GM12878 (cell line): ENCODE data around the gene TNRC6C. TPM values are rescaled to one million over a fixed set of nuclear protein-coding genes. Genes with fewer than 3 reads are reported as not detected.

ENCODE experiments used
- ATAC-seq: fragments of 200-7000 bp; cut with Tn5 transposase; 3 replicates; pipeline ENCODE4 v1.9.1; 2020; ENCODE audit warnings: mild to moderate bottlenecking, moderate library complexity
- BruUV-seq: library from RNA; stranded (reverse); fragments of 400-500 nt; replicated peaks from 2 replicates; lab custom pipeline; 2021; lab: Mats Ljungman, UMichigan
- CTCF ChIA-PET: fragments of 300-600 bp; sonication (Branson Sonifier 250); formaldehyde crosslinking; extraction: SDS; loops from one replicate; lab custom pipeline; 2021; ENCODE audit warnings: inconsistent platforms; lab: Yijun Ruan, JAX
- POLR2A ChIA-PET: fragments of 350-600 bp; formaldehyde crosslinking; extraction: SDS; loops from one replicate; lab custom pipeline; 2021; ENCODE audit warnings: inconsistent platforms; lab: Charles Lee
- RAD21 ChIA-PET: fragments of 300-600 bp; sonication (Branson Sonifier 250); formaldehyde crosslinking; loops from one replicate; lab custom pipeline; 2023; ENCODE audit warnings: antibody characterized with exemption; ENCODE audit not compliant: unreplicated experiment; lab: Charles Lee
- SMC1A ChIA-PET: fragments of 300-600 bp; sonication (Branson Sonifier 250); formaldehyde crosslinking; loops from one replicate; lab custom pipeline; 2023; ENCODE audit not compliant: unreplicated experiment, uncharacterized antibody; lab: Charles Lee
- DNase-seq: peaks from one replicate; pipeline ENCODE4 v3.0.0-alpha.2; 2011; ENCODE audit warnings: low read depth, low spot score
- FAIRE-seq: peaks from 3 replicates; lab custom pipeline; 2011; peaks lifted over from hg19 to GRCh38; lab: Jason Lieb, UNC
- H2AFZ ChIP-seq: 2 replicates; pipeline ENCODE4 v1.6.0; 2011; ENCODE audit warnings: low read depth, low read length, control low read depth; ENCODE audit not compliant: control insufficient read depth
- H3K27ac ChIP-seq: 2 replicates; pipeline ENCODE4 v1.5.1; 2011; ENCODE audit warnings: control low read depth; ENCODE audit not compliant: control insufficient read depth, insufficient read depth
- H3K27me3 ChIP-seq, 2 experiments: replicated peaks in 1 of 2; 2 replicates each; pipeline versions ENCODE4 v1.6.0 to v1.6.1; 2011; ENCODE audit warnings: low read length in 1 of 2; ENCODE audit not compliant: control insufficient read depth in 2 of 2, insufficient read depth in 2 of 2
- H3K36me3 ChIP-seq, 2 experiments: 2 replicates each; pipeline ENCODE4 v1.5.1; 2011; ENCODE audit warnings: low read length in 1 of 2; ENCODE audit not compliant: control insufficient read depth in 2 of 2, insufficient read depth in 2 of 2
- H3K4me1 ChIP-seq: 2 replicates; pipeline ENCODE4 v1.6.1; 2011; ENCODE audit warnings: mild to moderate bottlenecking, low read length, moderate library complexity, mixed read lengths; ENCODE audit not compliant: control insufficient read depth, insufficient read depth
- H3K4me2 ChIP-seq: 2 replicates; pipeline ENCODE4 v1.6.0; 2011; ENCODE audit warnings: control low read depth; ENCODE audit not compliant: control insufficient read depth, insufficient read depth
- H3K4me3 ChIP-seq: fragments of 200-600 bp; sonication (generic); 2 replicates; pipeline ENCODE4 v1.5.1; 2016
- H3K79me2 ChIP-seq: 2 replicates; pipeline ENCODE4 v1.6.0; 2011; ENCODE audit warnings: low read length; ENCODE audit not compliant: control insufficient read depth, insufficient read depth
- H3K9ac ChIP-seq: 2 replicates; pipeline ENCODE4 v1.8.0; 2011; ENCODE audit warnings: low read length, control low read depth, mixed read lengths; ENCODE audit not compliant: control insufficient read depth, insufficient read depth
- H3K9me3 ChIP-seq: replicated peaks from 3 replicates; pipeline ENCODE4 v1.5.1; 2011; ENCODE audit warnings: mild to moderate bottlenecking, low read length; ENCODE audit not compliant: control insufficient read depth, insufficient read depth
- H4K20me1 ChIP-seq: 2 replicates; pipeline ENCODE4 v1.6.0; 2011; ENCODE audit not compliant: control insufficient read depth, insufficient read depth
- BACH1 ChIP-seq: fragments of 450-650 bp; IDR thresholded peaks from 2 replicates; pipeline ENCODE4 v1.6.1; 2017; ENCODE audit warnings: mild to moderate bottlenecking, borderline replicate concordance
- EZH2 ChIP-seq: IDR thresholded peaks from 2 replicates; pipeline ENCODE4 v1.6.1; 2012; ENCODE audit warnings: low read depth, mild to moderate bottlenecking, control low read depth, inconsistent platforms, low read length, borderline replicate concordance; ENCODE audit not compliant: control insufficient read depth
- RAD21 ChIP-seq: IDR thresholded peaks from 2 replicates; pipeline ENCODE4 v1.6.1; 2011; ENCODE audit warnings: mild to moderate bottlenecking, low read depth, low read length, moderate library complexity; ENCODE audit not compliant: insufficient read depth
- SMC3 ChIP-seq: IDR thresholded peaks from 2 replicates; pipeline ENCODE4 v1.6.1; 2011; ENCODE audit warnings: low read length, improper control_type of control experiment, borderline replicate concordance
- STAT1 ChIP-seq: fragments of 450-650 bp; conservative IDR thresholded peaks from 2 replicates; pipeline ENCODE4 v1.6.1; 2014; ENCODE audit warnings: antibody characterized with exemption, mild to moderate bottlenecking
- WGBS: methylation state at CpG from one replicate; pipeline ENCODE4 v1.1.6; 2016; ENCODE audit warnings: low lambda C conversion rate; ENCODE audit not compliant: insufficient replicate concordance, insufficient coverage; ENCODE audit errors: missing lambda C conversion rate; 5-methylcytosine and 5-hydroxymethylcytosine counted together
- in situ Hi-C: fragments of 300-500 bp; cut with MboI; formaldehyde crosslinking; loops from 9 replicates; pipeline ENCODE4 v1.14.3; 2018; ENCODE audit warnings: mixed read lengths
- intact Hi-C: fragments of 100-400 bp; cut with micrococcal nuclease; formaldehyde crosslinking; loops from one replicate; pipeline ENCODE4 v1.14.2; 2022; ENCODE audit not compliant: unreplicated experiment
- polyA plus RNA-seq, 11 experiments: library from polyadenylated mRNA; depleted of rRNA in 4 of 11; unstranded in 6 of 11; stranded (reverse) in 5 of 11; fragments of >200 nt; fragmentation: Nextera tagmentation in 4 of 11; fragmentation: Illumina TruSeq in 1 of 11; extraction: Ambion mirVana in 4 of 11; extraction: Trizol in 1 of 11; gene quantifications; 1 replicate in 1 of 11; 2 replicates in 10 of 11; pipeline versions ENCODE4 v1.2.1 to v1.2.3, GENCODE V29; 2011 to 2016; ENCODE audit warnings: inconsistent platforms in 2 of 11, missing spikeins in 2 of 11, low read depth in 1 of 11
- total RNA-seq, 4 experiments: library from RNA; depleted of rRNA in 3 of 4; stranded (reverse); fragments of >200 nt in 3 of 4; fragmentation: Illumina TruSeq in 1 of 4; extraction: Trizol in 1 of 4; gene quantifications; 2 replicates each; pipeline versions ENCODE4 v1.2.1 to v1.2.3, GENCODE V29; 2013 to 2021
- TF ChIP-seq, protein P1 (sequence below), 3 experiments: IDR thresholded peaks in 2 of 3; conservative IDR thresholded peaks in 1 of 3; 2 replicates each; pipeline ENCODE4 v1.5.1; 2011; ENCODE audit warnings: low read depth in 3 of 3, low read length in 3 of 3, mild to moderate bottlenecking in 3 of 3, control low read depth in 2 of 3, moderate library complexity in 2 of 3, inconsistent platforms in 1 of 3, mixed read lengths in 1 of 3; ENCODE audit not compliant: control insufficient read depth in 2 of 3, insufficient read depth in 1 of 3; ENCODE audit errors: extremely low read depth in 1 of 3
- TF ChIP-seq, protein P2 (sequence below): fragments of 450-650 bp; IDR thresholded peaks from 2 replicates; pipeline ENCODE4 v1.6.1; 2017; ENCODE audit warnings: mild to moderate bottlenecking, moderate library complexity

Gene TNRC6C
- total and polyA plus RNA-seq, 10 of the 15 experiments (the other 5 are each of a cell fraction or from before 2014, with no cell fraction given), result 0.40 to 6.1 (median 0.96) TPM

- H3K4me3 ChIP-seq, result no peak overlapping the region
- no peak overlapping the region for H3K4me2 ChIP-seq
- H3K9me3 ChIP-seq, result no peaks in the 10 kb centered on the region
- ChIA-PET RAD21 (no interaction called here), POLR2A (no interaction called here), SMC1A (no interaction called here), CTCF (interaction anchor here (1.6 kb wide), 2 partner anchors 18 to 59 kb away, joined by 5 to 10 read pairs; no protein-coding TSS in a partner anchor)
- ATAC-seq (no peak), FAIRE-seq (no peak), DNase-seq (no peak)
- H3K27ac ChIP-seq, result no peak overlapping the region
- no TSS peak for BruUV-seq
- peaks cover 5% of the 10 kb centered on the region; the same call in 1 of the 2 replicates for H4K20me1 ChIP-seq
- H3K9ac ChIP-seq, result no peak overlapping the region
- TF ChIP-seq SMC3 (peak; percentile 15; the same call in 1 of the 2 replicates), RAD21 (peak; percentile 22; the same call in 1 of the 2 replicates), EZH2 (no peak), STAT1 (no peak), BACH1 (peak; percentile 14; the same call in 1 of the 2 replicates)
- TF ChIP-seq, protein P1, sequence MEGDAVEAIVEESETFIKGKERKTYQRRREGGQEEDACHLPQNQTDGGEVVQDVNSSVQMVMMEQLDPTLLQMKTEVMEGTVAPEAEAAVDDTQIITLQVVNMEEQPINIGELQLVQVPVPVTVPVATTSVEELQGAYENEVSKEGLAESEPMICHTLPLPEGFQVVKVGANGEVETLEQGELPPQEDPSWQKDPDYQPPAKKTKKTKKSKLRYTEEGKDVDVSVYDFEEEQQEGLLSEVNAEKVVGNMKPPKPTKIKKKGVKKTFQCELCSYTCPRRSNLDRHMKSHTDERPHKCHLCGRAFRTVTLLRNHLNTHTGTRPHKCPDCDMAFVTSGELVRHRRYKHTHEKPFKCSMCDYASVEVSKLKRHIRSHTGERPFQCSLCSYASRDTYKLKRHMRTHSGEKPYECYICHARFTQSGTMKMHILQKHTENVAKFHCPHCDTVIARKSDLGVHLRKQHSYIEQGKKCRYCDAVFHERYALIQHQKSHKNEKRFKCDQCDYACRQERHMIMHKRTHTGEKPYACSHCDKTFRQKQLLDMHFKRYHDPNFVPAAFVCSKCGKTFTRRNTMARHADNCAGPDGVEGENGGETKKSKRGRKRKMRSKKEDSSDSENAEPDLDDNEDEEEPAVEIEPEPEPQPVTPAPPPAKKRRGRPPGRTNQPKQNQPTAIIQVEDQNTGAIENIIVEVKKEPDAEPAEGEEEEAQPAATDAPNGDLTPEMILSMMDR (IDR thresholded peaks at IDR 0.05 in 2 of 3, conservative IDR thresholded peaks at IDR 0.05 in 1 of 3; ENCODE audit: control insufficient read depth in 2 of 3, extremely low read depth in 1 of 3, insufficient read depth in 1 of 3, low read depth in 3 of 3, low read length in 3 of 3), result peak; percentile 32 to 40 (median 39); a peak in 4 of 6 replicates
- TF ChIP-seq, protein P2, sequence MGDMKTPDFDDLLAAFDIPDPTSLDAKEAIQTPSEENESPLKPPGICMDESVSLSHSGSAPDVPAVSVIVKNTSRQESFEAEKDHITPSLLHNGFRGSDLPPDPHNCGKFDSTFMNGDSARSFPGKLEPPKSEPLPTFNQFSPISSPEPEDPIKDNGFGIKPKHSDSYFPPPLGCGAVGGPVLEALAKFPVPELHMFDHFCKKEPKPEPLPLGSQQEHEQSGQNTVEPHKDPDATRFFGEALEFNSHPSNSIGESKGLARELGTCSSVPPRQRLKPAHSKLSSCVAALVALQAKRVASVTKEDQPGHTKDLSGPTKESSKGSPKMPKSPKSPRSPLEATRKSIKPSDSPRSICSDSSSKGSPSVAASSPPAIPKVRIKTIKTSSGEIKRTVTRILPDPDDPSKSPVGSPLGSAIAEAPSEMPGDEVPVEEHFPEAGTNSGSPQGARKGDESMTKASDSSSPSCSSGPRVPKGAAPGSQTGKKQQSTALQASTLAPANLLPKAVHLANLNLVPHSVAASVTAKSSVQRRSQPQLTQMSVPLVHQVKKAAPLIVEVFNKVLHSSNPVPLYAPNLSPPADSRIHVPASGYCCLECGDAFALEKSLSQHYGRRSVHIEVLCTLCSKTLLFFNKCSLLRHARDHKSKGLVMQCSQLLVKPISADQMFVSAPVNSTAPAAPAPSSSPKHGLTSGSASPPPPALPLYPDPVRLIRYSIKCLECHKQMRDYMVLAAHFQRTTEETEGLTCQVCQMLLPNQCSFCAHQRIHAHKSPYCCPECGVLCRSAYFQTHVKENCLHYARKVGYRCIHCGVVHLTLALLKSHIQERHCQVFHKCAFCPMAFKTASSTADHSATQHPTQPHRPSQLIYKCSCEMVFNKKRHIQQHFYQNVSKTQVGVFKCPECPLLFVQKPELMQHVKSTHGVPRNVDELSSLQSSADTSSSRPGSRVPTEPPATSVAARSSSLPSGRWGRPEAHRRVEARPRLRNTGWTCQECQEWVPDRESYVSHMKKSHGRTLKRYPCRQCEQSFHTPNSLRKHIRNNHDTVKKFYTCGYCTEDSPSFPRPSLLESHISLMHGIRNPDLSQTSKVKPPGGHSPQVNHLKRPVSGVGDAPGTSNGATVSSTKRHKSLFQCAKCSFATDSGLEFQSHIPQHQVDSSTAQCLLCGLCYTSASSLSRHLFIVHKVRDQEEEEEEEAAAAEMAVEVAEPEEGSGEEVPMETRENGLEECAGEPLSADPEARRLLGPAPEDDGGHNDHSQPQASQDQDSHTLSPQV, result no peak
- H3K79me2 ChIP-seq, result peaks cover 19% of the 10 kb centered on the region
- no peak overlapping the region for H2AFZ ChIP-seq
- H3K4me1 ChIP-seq, result peaks cover 42% of the 10 kb centered on the region
- 90% methylated on average over 37 of the region's 41 CpGs for WGBS
- in situ Hi-C loops, result no loop called here
- peaks cover 30 to 33% of the 10 kb centered on the region in 2 experiments for H3K36me3 ChIP-seq
- H3K27me3 ChIP-seq, result no peaks in the 10 kb centered on the region
- intact Hi-C loops, result no loop called here
Measured at GRCh38 chr17:78117027-78117981, 158.8 kb downstream of the TNRC6C start.
